Measurements from ENCODE around the gene MRTO4.
"Not testable (repeated sequence)": the region's sequence is repeated elsewhere in the genome, so short reads cannot be mapped to it uniquely, and the experiment has no call there.

DNA sequence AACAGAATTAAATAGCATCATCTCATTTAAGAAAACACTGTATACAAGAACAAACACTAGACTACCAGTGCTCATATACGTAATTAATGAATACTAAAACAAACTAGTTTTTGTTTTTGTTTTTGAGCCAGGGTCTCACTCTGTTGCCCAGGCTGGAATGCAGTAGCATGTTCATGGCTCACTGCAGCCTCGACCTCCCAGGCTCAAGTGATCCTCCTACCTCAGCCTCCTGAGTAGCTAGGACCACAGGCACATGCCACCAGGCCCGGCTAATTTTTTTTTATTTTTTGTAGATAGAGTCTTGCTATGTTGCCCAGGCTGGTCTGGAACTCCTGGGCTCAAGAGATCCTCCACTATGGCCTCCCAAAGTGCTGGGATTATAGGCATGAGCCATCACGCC, 35.0 kb upstream of the MRTO4 start:
- not testable (repeated sequence) for TF ChIP-seq REST, ZNF701, ZNF280C (tag by site-specific recombination; IDR thresholded peaks at IDR 0.05)
- TF ChIP-seq, protein P1, sequence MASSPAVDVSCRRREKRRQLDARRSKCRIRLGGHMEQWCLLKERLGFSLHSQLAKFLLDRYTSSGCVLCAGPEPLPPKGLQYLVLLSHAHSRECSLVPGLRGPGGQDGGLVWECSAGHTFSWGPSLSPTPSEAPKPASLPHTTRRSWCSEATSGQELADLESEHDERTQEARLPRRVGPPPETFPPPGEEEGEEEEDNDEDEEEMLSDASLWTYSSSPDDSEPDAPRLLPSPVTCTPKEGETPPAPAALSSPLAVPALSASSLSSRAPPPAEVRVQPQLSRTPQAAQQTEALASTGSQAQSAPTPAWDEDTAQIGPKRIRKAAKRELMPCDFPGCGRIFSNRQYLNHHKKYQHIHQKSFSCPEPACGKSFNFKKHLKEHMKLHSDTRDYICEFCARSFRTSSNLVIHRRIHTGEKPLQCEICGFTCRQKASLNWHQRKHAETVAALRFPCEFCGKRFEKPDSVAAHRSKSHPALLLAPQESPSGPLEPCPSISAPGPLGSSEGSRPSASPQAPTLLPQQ (tag by site-specific recombination; IDR thresholded peaks at IDR 0.05): not testable (repeated sequence)

Measured in HEK293 (cell line).